GM19239 (cell line): Measurements from ENCODE around the gene DEGS2.
"Not testable (repeated sequence)": the region's sequence is repeated elsewhere in the genome, so short reads cannot be mapped to it uniquely, and the experiment has no call there.

Experiments used
- DNase-seq: peaks from one replicate; pipeline ENCODE4 v3.0.0; 2011; ENCODE audit warnings: low spot score; ENCODE audit not compliant: insufficient read length
- FAIRE-seq: peaks from 2 replicates; lab custom pipeline; 2011; peaks lifted over from hg19 to GRCh38; lab: Jason Lieb, UNC

The DEGS2 gene

DNA sequence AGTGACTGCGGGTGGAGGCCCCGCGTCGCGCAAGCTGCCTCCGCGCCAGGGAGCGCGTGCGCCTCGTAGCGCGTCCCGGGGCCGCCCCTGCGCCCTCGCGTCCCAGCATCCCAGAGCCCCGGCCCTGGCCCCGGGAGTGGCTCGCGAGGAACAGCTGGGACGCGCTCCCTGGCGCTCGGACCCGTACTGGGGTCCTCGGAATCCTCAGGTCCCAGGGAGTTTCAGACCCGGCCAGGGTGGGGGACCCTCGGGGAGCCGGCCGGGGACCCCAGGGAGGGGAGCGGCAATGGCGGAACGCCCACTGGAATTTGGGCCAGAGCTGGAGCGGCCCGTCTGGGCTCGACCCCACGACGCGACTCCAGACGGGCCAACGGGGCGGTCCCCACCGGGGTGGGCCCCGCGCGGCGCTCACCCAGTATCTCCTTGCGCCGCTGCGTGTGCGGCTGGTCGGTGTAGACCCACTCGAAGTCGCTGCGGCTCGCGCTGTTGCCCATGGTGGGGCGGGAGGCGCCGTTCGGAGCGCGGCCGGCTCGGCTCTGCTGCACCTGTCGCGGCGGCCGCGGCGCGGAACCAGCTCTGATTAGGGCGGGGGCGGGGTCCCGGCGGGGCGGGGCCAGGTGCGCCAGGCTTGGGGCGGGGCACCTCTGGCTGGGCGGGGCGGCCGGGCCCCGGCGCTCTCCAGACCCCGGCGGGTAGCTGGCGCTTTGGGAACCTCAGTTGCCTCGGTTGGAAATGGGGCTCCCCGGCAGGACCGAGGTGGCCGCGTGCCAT is at the start of gene DEGS2:
Gene DEGS2, minus strand, starts transcription at position 552 of the 771 bp plus-strand sequence. Its CDS starts 58 bp downstream, at position 494.
- no peak for FAIRE-seq

DNA sequence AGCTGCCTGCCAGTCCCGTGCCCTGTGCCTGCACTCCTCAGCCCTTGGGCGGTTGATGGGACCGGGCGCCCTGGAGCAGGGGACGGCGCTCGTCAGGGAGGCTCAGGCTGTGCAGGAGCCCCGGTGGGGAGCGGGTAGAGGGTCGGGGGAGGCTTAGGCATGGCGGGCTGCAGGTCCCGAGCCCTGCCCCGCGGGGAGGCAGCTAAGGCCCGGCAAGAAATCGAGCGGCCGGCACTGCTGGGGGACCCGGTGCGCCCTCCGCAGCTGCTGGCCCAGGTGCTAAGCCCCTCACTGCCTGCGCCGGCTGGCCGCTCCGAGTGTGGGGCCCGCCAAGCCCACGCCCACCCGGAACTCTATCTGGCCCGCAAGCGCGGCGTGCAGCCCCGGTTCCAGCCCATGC is 48.7 kb upstream of the DEGS2 start:
- FAIRE-seq, DNase-seq: not testable (repeated sequence)

More for the DNA sequence above, at the start of gene DEGS2:
- peak; percentile 72 for DNase-seq

DNA sequence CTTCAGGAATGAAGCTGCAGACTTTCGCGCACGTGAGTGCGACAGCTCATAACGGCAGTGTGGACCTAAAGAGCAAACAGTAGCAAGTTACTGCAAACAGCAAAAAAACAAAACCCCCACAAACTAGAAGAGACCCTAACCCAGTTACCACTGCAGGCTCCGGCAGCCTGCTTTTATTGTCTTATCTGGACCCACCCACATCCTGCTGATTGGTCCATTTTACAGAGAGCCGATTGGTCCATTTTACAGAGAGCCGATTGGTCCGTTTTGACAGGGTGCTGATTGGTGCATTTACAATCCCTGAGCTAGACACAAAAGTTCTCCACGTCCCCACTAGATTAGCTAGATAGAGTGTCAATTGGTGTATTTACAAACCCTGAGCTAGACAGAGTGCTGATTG is 48.1 kb upstream of the DEGS2 start:
- not testable (repeated sequence) for FAIRE-seq, DNase-seq

- not testable (repeated sequence) for DNase-seq, FAIRE-seq
Measured at GRCh38 chr14:100204835-100205167, 45.4 kb upstream of the DEGS2 start.

GRCh38 chr14:100203962-100204834 is 44.8 kb upstream of the DEGS2 start:
- DNase-seq (no peak), FAIRE-seq (no peak)

- DNase-seq (no peak), FAIRE-seq (no peak)
Measured at GRCh38 chr14:100203146-100203545, 43.7 kb upstream of the DEGS2 start.

- no peak for FAIRE-seq
- no peak for DNase-seq
Measured at GRCh38 chr14:100202712-100203111, 43.3 kb upstream of the DEGS2 start.

GRCh38 chr14:100201701-100202100 is 42.3 kb upstream of the DEGS2 start:
- DNase-seq (no peak), FAIRE-seq (no peak)

DNA sequence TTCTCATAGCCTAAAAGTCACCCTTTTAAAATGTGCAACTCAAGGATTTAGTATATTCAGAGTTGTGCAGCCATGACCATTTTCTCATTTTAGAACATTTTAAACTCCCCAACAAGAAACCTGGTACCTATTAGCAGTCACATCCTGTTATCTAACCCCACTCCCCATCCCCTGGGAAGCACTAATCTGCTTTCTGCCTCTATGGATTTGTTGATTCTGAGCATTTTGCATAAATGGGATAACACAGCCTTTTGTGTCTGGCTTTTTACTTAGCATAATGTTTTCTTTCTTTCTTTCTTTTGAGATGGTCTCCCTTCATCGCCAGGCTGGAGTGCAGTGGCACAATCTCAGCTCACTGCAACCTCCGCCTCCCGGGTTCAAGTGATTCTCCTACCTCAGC is 40.9 kb upstream of the DEGS2 start:
- no peak for FAIRE-seq
- DNase-seq, result no peak

DNA sequence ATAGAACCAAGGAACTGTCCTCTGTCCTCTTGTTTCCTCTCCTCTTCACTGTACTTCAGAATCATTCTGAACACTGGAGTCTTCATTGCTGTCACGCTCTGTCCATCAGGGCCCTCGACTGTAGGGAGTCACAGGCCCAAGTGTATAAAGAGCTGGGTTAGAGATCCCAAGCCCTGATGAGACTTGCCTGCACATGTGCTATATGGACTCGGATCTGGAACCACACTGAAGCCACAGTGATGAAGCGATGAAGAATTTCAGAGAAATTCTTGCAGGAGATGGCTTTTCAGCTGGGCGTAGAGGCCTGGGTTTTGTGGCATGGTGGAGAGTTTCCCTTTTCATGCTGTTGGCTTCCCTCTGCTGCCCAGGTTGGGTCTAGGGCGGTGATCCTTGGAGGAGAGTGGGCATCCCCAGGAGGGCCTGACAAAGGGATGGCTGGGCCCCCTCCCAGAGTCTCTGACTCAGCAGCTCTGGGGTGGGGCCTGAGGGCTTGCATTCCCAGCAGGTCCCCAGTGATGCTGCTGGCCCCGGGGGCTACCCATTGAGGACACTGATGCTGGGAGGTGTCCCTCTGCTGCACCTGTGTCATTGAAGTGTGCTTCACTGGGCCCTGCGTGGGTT is 39.9 kb upstream of the DEGS2 start:
- no peak for FAIRE-seq
- DNase-seq, result no peak

GRCh38 chr14:100193417-100194357 is 34.2 kb upstream of the DEGS2 start:
- DNase-seq (no peak), FAIRE-seq (no peak)

DNA sequence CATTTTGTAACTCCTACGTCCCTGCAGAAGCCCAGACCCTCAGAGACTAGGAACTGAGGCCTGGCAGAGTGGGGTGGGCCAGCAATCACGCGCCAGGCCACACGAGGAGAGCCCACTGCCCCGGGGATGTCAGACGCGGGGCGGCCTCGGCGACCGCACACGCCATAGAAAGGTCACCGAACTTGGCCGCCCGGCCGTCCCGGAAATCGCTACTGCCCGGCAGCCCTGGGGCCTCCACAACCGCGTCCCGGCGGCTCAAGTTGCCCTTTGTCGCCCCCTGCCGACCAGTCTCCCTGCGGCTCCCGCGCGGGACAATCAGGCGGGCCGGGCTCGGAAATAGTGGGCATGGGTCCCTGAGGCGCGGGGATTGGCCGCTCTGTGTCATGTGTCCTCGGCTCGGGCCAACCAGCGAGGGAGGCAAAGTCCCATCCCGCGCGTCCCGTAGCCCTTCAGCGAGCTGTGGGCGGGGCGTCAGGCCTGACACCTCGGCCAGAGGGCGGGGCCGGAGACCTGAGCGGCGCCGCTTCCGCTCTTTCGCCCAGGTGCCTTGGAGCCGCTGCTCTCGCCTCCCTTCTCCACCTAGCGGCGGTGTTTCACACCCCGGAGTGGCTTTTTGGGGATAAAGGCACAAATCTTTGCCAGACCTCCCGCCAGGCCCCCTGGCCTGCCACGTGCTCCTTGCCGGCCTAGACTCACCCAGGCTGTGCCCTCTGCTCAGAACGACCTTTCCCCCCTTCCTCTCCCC is 33.4 kb upstream of the DEGS2 start:
- DNase-seq, result peak; percentile 99
- FAIRE-seq, result peak; percentile 97

DNA sequence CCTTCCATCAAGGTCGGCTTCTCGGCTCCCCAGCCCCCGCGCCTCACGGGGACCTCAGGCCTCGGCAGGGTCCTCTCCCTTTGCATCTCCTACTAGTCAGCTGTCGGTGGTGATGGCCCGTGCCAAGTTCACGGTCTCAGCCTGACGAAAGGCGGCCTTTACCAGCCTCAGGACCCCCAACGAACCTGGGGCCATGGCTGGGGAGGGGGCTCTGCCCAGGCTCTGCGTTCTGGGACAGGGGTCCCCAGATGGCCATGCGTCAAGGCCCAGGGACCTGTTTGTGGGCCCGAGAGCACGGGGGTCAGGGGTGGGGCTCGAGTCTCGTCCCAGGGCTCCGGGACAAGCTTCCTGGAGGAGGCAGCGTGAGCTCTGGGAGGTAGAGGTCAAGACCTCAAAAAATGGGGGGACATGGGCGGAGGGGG is 32.8 kb upstream of the DEGS2 start:
- FAIRE-seq, result no peak
- no peak for DNase-seq

DNA sequence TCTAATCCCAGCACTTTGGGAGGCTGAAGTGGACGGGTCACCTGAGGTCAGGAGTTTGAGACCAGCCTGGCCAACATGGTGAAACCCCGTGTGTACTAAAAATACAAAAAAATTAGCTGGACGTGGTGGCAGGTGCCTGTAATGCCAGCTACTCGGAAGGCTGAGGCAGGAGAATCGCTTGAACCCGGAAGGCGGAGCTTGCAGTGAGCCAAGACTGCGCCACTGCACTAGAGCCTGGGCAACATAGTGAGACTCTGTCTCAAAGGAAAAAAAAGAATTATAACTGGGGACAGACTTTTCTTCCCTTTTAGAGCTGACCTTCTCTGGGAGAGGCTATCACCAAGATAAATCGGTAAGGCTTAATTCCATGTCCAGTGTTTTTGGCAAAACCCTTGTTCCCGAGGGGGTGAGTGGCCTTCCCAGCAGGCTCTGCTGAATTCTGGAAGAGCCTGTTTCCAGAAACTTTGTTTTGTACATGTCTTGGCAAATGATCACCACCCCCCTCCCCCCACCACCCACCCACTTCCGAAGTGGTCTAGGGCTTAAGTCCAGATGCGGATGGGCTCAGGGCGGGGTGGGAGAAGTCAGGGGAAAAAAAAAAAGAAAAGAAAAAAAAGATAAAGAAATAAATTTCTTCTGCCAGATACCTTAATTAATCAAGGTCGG is 32.3 kb upstream of the DEGS2 start:
- DNase-seq (no peak), FAIRE-seq (no peak)

DNA sequence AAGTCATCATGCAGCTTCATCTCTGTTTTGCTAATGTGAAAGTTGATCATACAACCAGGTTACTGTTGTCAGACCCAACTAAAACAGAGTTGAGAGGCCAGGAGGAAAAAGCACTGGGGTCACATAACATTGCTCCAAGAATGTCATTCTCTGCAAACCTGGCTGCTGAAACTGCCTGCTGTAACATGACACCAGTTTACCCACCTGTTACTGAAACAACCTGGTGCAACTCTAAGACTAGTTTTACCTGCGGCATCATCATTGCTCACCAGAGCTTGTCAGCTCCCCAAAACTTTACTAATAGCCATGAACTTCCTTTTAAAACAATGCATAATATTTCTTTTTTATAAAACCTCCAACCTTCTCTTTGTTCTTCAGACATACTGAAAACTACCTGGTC is 30.7 kb upstream of the DEGS2 start:
- FAIRE-seq, result no peak

DNA sequence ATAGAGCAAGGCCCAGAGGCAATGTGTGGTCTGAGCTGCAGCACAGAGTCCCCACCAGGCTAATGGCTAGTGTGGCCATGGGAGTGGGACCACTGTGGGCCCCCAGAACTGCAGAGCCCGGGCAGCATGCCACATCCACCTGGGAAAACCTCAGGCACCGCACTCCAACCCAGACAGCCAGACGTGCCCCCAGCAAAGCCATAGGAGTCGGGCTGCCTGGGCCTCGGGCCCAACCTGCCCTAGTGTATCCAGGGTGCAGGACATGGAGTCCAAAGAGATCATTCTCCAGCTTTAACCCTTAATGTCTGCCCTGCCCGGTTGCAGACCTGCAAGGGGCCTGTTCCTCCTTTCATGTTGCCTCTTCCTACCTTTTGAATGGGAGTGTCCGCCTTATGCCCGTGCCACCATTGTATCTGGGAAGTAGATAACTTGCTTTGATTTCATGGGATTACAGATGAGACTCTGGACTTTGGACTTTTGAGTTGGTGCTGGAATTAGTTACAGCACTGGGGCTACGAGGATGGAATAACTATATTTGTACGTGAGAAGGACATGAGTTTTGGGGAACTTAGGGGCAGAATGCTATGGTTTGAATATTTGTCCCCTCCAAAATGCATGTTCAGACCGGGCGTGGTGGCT is 29.1 kb upstream of the DEGS2 start:
- FAIRE-seq (no peak), DNase-seq (no peak)

More for the DNA sequence above, 30.7 kb upstream of the DEGS2 start:
- no peak for DNase-seq

DNA sequence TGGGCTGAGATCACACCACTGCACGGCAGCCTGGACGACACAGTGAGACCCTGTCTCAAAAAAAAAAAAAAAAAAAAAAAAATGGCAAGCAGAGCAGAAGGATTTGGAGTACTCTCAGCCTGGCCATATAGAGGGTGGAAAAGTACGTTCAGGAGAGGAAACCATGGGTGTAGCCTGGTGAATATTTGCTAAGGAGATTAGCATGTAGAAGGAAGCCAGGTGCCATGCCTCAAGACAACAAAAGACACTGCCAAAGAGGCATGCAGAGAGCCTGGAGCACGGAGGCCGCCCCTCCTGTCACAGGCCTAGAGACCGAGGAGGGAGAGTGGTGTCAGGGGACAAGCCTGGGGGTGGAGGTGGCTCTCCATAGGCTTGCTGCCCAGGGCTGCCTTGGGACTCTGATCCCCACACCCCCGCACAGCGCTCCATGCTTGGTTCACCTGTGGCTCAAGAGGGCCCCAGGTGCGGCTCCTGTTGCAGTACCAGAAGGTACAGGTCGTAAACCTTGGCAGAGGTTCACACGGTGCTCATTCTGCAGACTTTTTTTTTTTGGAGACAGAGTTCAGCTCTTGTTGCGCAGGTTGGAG is 27.9 kb upstream of the DEGS2 start:
- DNase-seq, result no peak

More for the DNA sequence above, 27.9 kb upstream of the DEGS2 start:
- no peak for FAIRE-seq
